Measurements from ENCODE around the gene CLMN.

CLMN gene

DNA sequence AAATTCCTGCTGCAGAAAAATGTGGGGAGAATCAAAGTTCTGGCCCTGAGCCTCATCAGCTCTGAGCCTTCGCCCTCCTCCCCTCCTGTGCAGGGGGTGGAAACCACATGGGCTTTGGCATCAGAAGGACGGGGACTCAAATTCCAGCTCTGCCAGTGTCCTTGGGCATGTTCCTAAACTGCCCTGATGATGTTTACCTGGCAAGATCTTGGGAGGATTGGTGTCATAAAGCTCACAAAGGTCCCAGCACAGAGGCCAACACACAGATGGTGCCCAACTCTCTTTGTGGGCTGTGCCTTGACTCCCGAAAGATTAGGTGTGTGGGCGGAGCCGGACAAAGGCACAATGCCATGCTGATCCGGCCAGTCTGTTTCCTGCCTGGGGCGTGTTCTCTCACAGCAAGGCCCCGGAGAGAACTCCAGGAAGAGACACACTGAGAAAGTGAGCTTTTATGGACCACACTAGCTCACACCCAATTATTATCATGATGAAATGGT is 20.5 kb upstream of the CLMN start:
- no peaks in the 10 kb centered on the region for H3K36me3 ChIP-seq (ENCODE audit: control insufficient read depth, low read depth, low read length)
- H3K27ac ChIP-seq (ENCODE audit: low read length) = no peak overlapping the region

DNA sequence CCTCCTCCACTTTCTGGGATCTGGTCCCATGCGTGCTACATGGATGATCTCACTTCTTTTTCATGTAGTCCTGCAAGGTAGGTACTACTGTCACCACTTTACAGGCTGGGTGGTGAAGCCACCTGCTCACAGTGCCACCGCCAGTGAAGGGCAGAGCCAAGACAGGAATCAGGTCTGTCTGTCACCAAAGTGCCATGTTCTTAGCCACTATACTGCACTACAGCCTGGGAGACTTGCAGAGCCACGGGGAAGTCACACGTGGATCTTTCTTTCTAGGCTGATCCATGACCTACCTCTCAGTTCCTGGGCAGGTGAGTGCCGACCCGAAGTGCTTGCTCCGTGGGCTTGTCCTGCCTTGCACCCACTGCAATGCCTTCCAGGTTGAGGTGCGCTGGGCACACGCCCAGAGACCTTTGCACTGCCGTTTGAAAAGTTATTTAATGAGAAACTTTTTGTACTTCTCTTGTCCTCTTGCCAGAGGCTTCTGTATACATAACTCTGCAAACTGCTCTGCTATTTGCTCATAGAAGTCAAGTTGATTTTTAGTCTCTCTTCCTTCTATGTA is 19.7 kb upstream of the CLMN start:
- no peaks in the 10 kb centered on the region for H3K9me3 ChIP-seq (ENCODE audit: control insufficient read depth, low read depth, low read length)
- H3K36me3 ChIP-seq (ENCODE audit: control insufficient read depth, low read depth, low read length) = no peaks in the 10 kb centered on the region
- no peak overlapping the region for H3K9ac ChIP-seq (ENCODE audit: low read length)
- no peak overlapping the region for H3K4me3 ChIP-seq (ENCODE audit: low read length)
- no peaks in the 10 kb centered on the region for H3K27me3 ChIP-seq (ENCODE audit: control insufficient read depth, insufficient read depth, low read length)
- no peaks in the 10 kb centered on the region for H3K4me1 ChIP-seq (ENCODE audit: control insufficient read depth, low read depth, low read length)
- H3K27ac ChIP-seq (ENCODE audit: low read length) = no peak overlapping the region

More for the DNA sequence above, 20.5 kb upstream of the CLMN start:
- no peak overlapping the region for H3K9ac ChIP-seq (ENCODE audit: low read length)
- no peaks in the 10 kb centered on the region for H3K4me1 ChIP-seq (ENCODE audit: control insufficient read depth, low read depth, low read length)
- no peaks in the 10 kb centered on the region for H3K27me3 ChIP-seq (ENCODE audit: control insufficient read depth, insufficient read depth, low read length)
- H3K4me3 ChIP-seq (ENCODE audit: low read length) = no peak overlapping the region
- no peaks in the 10 kb centered on the region for H3K9me3 ChIP-seq (ENCODE audit: control insufficient read depth, low read depth, low read length)

DNA sequence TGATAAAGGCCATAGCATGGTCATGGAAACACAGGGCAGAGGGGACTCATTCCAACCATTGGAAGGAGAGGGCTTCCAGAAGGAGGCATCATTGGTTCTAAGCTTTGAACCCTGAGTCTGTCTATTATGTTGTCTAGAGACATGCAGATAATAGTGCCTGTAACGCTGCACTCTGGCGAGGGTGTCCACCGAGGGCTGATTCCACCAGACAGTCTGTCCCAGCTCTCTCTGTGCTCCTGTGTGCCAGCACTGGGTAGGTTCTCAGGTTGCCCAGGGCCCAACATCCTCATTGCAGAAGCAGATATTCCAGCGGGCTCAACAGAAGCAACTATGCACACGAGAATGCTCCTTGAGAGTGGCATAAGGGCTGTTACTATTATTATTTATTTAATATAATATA is 18.7 kb upstream of the CLMN start:
- Histone ChIP-seq H3K9me3 (ENCODE audit: control insufficient read depth, low read depth, low read length) (no peaks in the 10 kb centered on the region), H3K27me3 (ENCODE audit: control insufficient read depth, insufficient read depth, low read length) (no peaks in the 10 kb centered on the region), H3K27ac (ENCODE audit: low read length) (no peak overlapping the region), H3K4me1 (ENCODE audit: control insufficient read depth, low read depth, low read length) (no peaks in the 10 kb centered on the region), H3K9ac (ENCODE audit: low read length) (no peak overlapping the region), H3K4me3 (ENCODE audit: low read length) (no peak overlapping the region), H3K36me3 (ENCODE audit: control insufficient read depth, low read depth, low read length) (no peaks in the 10 kb centered on the region)

DNA sequence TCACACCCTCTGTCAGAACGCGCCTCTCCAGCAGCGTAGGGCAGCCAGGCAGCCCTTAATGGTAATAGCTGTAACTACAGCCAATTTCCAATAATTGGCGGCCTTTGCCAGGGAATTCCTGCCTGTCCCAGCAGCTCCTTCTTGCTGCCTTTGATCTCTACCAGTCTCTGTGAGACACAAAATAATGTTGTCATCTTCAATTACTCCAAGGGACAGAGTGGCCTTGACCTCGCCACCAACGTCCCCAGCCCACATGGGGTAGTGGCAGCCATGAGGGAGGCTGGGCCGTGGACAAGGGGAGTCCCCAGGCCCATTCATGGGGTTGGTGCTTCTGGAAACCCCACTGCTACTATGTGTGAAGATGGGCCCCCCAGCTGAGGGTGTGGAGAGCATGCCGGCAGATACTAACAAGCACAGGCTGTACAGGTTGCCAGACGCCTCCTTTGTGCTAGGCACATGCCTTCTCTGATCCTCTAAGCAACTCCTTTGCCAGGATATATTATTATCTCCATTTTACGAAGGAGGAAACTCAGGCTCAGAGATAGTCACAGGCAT is 17.4 kb upstream of the CLMN start:
- H3K4me1 ChIP-seq (ENCODE audit: control insufficient read depth, low read depth, low read length) = no peaks in the 10 kb centered on the region
- H3K4me3 ChIP-seq (ENCODE audit: low read length) = no peak overlapping the region
- H3K36me3 ChIP-seq (ENCODE audit: control insufficient read depth, low read depth, low read length) = no peaks in the 10 kb centered on the region
- H3K27ac ChIP-seq (ENCODE audit: low read length) = no peak overlapping the region
- H3K9me3 ChIP-seq (ENCODE audit: control insufficient read depth, low read depth, low read length) = no peaks in the 10 kb centered on the region
- no peak overlapping the region for H3K9ac ChIP-seq (ENCODE audit: low read length)
- no peaks in the 10 kb centered on the region for H3K27me3 ChIP-seq (ENCODE audit: control insufficient read depth, insufficient read depth, low read length)

DNA sequence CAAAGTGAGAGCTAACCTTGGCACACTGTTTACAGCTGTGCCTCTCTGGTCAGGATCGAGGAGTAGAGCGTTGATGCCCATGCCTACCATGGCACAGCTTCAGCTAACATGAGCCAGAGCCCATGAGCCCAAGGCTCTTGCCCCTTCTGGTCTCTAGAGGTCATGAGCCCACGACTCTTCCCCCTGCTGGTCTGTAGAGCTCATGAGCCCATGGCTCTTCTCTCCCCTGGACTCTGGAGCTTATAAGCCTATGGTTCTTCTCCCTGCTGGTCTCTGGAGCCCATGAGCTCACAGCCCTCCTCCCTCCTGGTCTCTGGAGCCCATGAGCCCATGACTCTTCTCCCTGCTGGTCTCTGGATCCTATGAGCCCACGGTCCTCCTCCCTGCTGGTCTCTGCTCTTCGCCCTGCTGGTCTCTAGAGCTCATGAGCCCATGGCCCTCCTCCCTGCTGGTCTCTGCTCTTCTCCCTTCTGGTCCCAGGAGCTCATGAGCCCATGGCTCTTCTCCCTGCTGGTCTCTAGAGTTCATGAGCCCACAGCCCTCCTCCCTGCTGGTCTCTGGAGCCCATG is 16.6 kb upstream of the CLMN start:
- Histone ChIP-seq H3K9me3 (ENCODE audit: control insufficient read depth, low read depth, low read length) (no peaks in the 10 kb centered on the region), H3K9ac (ENCODE audit: low read length) (no peak overlapping the region), H3K4me3 (ENCODE audit: low read length) (no peak overlapping the region), H3K36me3 (ENCODE audit: control insufficient read depth, low read depth, low read length) (no peaks in the 10 kb centered on the region), H3K27me3 (ENCODE audit: control insufficient read depth, insufficient read depth, low read length) (no peaks in the 10 kb centered on the region), H3K4me1 (ENCODE audit: control insufficient read depth, low read depth, low read length) (no peaks in the 10 kb centered on the region), H3K27ac (ENCODE audit: low read length) (no peak overlapping the region)

DNA sequence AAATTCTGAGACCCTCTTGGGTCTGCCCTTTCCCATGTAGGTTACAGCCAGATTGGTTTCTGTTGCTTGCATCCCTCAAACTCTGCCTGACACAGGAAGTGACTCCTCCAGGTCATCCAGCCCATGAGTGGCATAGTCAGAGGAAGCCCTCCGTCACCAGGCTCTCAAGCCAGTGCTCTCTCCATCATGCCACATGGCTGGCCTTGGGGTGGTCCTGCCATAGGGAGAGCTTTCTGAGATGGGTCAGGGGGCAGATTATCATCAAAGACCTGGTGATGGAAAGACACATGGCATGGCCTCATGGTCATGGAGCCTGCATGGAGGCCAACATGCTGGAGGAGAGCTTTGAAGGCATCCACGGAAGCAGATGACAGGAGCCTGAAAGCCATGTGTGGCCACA is 15.4 kb upstream of the CLMN start:
- H3K27ac ChIP-seq (ENCODE audit: low read length) = no peak overlapping the region
- no peaks in the 10 kb centered on the region for H3K4me1 ChIP-seq (ENCODE audit: control insufficient read depth, low read depth, low read length)
- H3K27me3 ChIP-seq (ENCODE audit: control insufficient read depth, insufficient read depth, low read length) = no peaks in the 10 kb centered on the region
- H3K4me3 ChIP-seq (ENCODE audit: low read length) = no peak overlapping the region
- H3K9ac ChIP-seq (ENCODE audit: low read length) = no peak overlapping the region
- no peaks in the 10 kb centered on the region for H3K36me3 ChIP-seq (ENCODE audit: control insufficient read depth, low read depth, low read length)
- no peaks in the 10 kb centered on the region for H3K9me3 ChIP-seq (ENCODE audit: control insufficient read depth, low read depth, low read length)

DNA sequence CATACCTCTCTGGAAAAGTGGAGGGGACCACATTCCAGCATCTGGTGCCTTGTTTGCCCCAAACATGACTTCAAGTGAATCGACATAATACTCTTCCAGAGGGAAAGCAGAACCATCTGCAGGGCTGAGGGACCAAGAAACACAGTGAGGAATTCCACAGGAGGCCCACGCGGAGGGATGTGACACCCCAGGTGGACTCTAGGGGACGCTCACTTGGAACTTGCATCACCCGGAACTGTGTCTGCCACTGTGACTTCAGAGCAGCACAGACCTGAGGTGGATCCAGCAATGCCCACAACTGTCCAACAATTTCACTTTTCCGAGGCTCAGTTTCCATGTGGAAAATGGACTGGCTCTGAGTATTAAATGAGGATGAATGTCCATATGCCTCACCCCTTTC is 14.3 kb upstream of the CLMN start:
- Histone ChIP-seq H3K9ac (ENCODE audit: low read length) (no peak overlapping the region), H3K27me3 (ENCODE audit: control insufficient read depth, insufficient read depth, low read length) (no peaks in the 10 kb centered on the region), H3K36me3 (ENCODE audit: control insufficient read depth, low read depth, low read length) (no peaks in the 10 kb centered on the region), H3K4me1 (ENCODE audit: control insufficient read depth, low read depth, low read length) (no peaks in the 10 kb centered on the region), H3K9me3 (ENCODE audit: control insufficient read depth, low read depth, low read length) (no peaks in the 10 kb centered on the region), H3K4me3 (ENCODE audit: low read length) (no peak overlapping the region), H3K27ac (ENCODE audit: low read length) (no peak overlapping the region)

DNA sequence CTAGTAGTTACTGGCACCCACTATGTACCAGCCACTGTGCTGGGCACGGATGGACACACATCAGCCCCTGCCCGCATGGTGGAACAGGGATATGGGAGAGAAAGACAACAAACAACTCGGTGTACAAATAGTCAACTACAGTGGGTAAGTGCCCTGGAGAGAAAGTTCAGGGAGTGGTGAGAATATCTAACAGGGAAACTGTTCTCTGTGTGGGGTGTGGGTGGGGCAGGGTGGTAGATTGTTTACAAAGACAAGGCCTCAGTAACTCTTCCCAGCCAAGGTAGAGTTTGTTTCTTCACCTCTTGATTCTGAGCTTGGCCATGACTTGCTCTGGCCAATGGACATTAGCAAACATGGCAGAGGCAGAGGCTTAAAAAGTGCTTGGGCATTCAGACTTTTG is 12.9 kb upstream of the CLMN start:
- Histone ChIP-seq H3K4me1 (ENCODE audit: control insufficient read depth, low read depth, low read length) (no peaks in the 10 kb centered on the region), H3K9me3 (ENCODE audit: control insufficient read depth, low read depth, low read length) (no peaks in the 10 kb centered on the region), H3K27me3 (ENCODE audit: control insufficient read depth, insufficient read depth, low read length) (no peaks in the 10 kb centered on the region), H3K27ac (ENCODE audit: low read length) (no peak overlapping the region), H3K4me3 (ENCODE audit: low read length) (no peak overlapping the region), H3K36me3 (ENCODE audit: control insufficient read depth, low read depth, low read length) (no peaks in the 10 kb centered on the region), H3K9ac (ENCODE audit: low read length) (no peak overlapping the region)

DNA sequence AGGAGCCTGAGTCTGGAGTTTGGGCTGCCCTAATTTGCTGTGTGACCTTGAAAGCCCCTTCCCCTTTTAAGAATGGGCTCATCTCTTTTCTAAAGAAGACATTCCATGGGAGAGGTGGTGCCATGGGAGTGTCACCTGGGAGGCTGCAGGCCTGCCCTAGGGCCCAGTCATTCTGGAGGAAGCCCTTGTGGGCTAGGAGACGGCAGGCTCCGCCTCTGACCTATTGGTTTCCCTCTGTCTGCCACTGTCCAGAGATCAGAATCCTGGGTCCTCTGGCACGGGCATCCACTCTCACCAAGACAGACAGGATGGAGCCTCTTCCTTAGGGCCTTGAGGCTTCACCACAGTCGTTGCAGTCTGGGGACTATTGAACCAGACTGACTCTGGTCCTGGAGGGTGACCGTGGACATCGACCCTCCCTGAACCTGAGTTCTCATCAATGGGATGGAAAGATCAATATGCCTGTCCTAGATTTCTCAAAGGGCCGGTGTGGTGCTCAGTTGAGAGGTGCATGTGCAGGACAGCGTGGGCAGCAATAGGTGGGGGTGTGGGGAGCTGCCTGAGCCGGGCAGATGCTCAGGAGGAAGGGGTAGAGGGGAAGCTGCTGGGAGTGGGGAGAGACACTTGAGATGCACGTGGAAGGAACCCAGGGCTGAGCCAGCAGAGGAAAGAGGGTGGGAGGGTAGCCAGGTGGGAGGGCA is 12.2 kb upstream of the CLMN start:
- H3K4me1 ChIP-seq (ENCODE audit: control insufficient read depth, low read depth, low read length) = no peaks in the 10 kb centered on the region
- H3K27ac ChIP-seq (ENCODE audit: low read length) = no peak overlapping the region
- H3K36me3 ChIP-seq (ENCODE audit: control insufficient read depth, low read depth, low read length) = no peaks in the 10 kb centered on the region
- no peaks in the 10 kb centered on the region for H3K27me3 ChIP-seq (ENCODE audit: control insufficient read depth, insufficient read depth, low read length)
- no peaks in the 10 kb centered on the region for H3K9me3 ChIP-seq (ENCODE audit: control insufficient read depth, low read depth, low read length)
- no peak overlapping the region for H3K9ac ChIP-seq (ENCODE audit: low read length)
- H3K4me3 ChIP-seq (ENCODE audit: low read length) = no peak overlapping the region

DNA sequence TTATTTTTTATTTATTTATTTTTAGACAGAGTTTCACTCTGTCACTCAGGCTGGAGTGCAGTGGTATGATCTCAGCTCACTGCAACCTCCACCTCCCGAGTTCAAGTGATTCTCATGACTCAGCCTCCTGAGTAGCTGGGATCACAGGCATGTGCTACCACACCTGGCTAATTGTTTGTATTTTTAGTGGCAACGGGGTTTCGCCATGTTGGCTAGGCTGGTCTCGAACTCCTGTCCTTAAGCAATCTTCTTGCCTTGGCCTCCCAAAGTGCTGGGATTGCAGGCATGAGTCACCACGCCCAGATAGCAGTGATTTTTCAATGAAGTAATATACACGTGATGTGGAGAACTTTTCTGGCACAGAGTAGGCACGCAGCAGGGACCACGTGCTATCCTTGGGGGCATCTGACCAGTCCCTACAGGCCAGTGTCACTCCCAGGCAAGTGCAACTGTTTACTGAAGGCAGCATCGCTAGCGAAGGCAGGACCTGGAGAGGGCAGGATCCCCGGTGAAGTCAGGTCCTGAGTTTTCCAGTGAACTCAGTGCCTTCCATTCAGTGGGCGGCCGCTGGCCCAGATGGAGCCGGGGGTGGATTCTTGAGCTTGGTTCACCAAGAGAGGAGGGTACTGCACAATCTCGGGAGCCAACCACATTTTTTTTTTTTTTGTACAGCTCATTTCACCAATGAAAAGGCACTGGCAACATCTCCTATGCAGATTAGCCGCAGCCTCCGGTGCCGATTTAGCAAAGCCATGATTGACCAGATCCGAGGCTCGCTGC is 11.1 kb upstream of the CLMN start:
- Histone ChIP-seq H3K36me3 (ENCODE audit: control insufficient read depth, low read depth, low read length) (no peaks in the 10 kb centered on the region), H3K9me3 (ENCODE audit: control insufficient read depth, low read depth, low read length) (no peaks in the 10 kb centered on the region), H3K9ac (ENCODE audit: low read length) (no peak overlapping the region), H3K27me3 (ENCODE audit: control insufficient read depth, insufficient read depth, low read length) (no peaks in the 10 kb centered on the region), H3K27ac (ENCODE audit: low read length) (no peak overlapping the region), H3K4me1 (ENCODE audit: control insufficient read depth, low read depth, low read length) (no peaks in the 10 kb centered on the region), H3K4me3 (ENCODE audit: low read length) (no peak overlapping the region)

DNA sequence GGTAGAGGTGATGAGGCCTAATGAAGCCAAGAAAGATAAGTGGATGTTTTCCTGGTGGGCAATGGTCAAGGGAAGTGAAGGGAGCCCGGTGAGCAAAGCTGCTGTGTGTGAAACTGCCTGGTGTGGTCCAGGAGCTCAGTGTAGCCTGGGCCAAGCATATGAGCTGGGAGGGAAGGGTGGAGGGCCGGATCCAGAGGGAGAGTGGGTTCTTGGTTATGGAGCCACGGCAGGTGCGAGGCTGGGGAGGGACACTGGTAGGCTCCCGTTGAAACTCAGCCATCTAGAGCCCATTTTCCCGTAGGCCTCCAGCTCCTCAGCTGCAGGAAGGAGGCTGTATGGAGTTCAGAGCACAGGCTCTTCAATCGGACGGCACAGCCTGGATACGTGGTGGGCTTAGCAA is 10.2 kb upstream of the CLMN start:
- no peaks in the 10 kb centered on the region for H3K9me3 ChIP-seq (ENCODE audit: control insufficient read depth, low read depth, low read length)
- H3K4me3 ChIP-seq (ENCODE audit: low read length) = no peak overlapping the region
- H3K4me1 ChIP-seq (ENCODE audit: control insufficient read depth, low read depth, low read length) = no peaks in the 10 kb centered on the region
- H3K27me3 ChIP-seq (ENCODE audit: control insufficient read depth, insufficient read depth, low read length) = no peaks in the 10 kb centered on the region
- no peak overlapping the region for H3K27ac ChIP-seq (ENCODE audit: low read length)
- no peak overlapping the region for H3K9ac ChIP-seq (ENCODE audit: low read length)
- H3K36me3 ChIP-seq (ENCODE audit: control insufficient read depth, low read depth, low read length) = no peaks in the 10 kb centered on the region

Data from iPS-18a (cell line).